Transverse colon (tissue), 4 donors: ENCODE measurements around the gene DOCK3.

Experiments used
- CTCF ChIP-seq, 5 experiments: fragments of 200-600 bp in 3 of 5; fragments of 450-650 bp in 2 of 5; sonication (generic) in 3 of 5; IDR thresholded peaks; 1 replicate in 2 of 5; 2 replicates in 3 of 5; pipeline ENCODE4 v1.5.1; 2016 to 2017; ENCODE audit warnings: antibody characterized with exemption in 5 of 5, inconsistent platforms in 3 of 5, mild to moderate bottlenecking in 2 of 5, moderate library complexity in 1 of 5
- EP300 ChIP-seq: sonication (generic); formaldehyde crosslinking; IDR thresholded peaks from one replicate; pipeline ENCODE4 v1.6.1; 2017; ENCODE audit warnings: antibody characterized with exemption, low read depth
- POLR2A ChIP-seq: fragments of 450-650 bp; IDR thresholded peaks from one replicate; pipeline ENCODE4 v1.6.1; 2016; ENCODE audit warnings: antibody characterized with exemption, mild to moderate bottlenecking, moderate library complexity
- POLR2AphosphoS5 ChIP-seq, 3 donors: sonication (generic); formaldehyde crosslinking; IDR thresholded peaks; one replicate each; pipeline ENCODE4 v1.6.1; 2016; ENCODE audit warnings: antibody characterized with exemption in 3 of 3

DNA sequence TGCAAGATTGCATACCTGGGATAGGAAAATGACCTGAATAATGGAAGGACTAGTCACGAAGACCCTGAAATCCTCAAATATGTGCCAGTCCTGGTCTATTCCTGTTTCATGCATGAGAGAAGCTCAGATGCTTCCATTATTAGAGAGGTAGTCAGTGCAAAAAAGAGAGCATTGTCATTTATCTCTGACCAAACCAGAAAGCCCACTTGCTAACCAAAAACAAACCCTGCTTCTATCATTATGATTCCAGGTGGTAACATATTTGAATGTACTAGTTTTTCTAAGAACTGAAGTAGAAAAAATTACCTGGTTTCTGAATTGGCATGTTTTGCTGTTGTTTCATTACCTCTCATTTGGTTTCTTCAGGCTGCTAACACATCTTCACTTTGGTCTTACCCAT lies 549.6 kb downstream of the DOCK3 start:
- no peak for TF ChIP-seq CTCF (IDR thresholded peaks at IDR 0.05)
- no peak for TF ChIP-seq POLR2A
- TF ChIP-seq POLR2AphosphoS5 (IDR thresholded peaks at IDR 0.05): no peak
- TF ChIP-seq EP300: no peak
